HCT116 (cell line): ENCODE data around the gene MAD2L1.

Source experiments
- CTCF ChIP-seq, 3 experiments: fragments of 200-600 bp in 1 of 3; sonication (generic) in 1 of 3; IDR thresholded peaks in 2 of 3; conservative IDR thresholded peaks in 1 of 3; 2 replicates each; pipeline ENCODE4 v1.5.1; 2012 to 2017; ENCODE audit warnings: low read depth in 2 of 3, low read length in 2 of 3, antibody characterized with exemption in 1 of 3, borderline replicate concordance in 1 of 3, control low read depth in 1 of 3, mild to moderate bottlenecking in 1 of 3, mixed read lengths in 1 of 3, mixed run types in 1 of 3, moderate library complexity in 1 of 3; ENCODE audit not compliant: insufficient read depth in 1 of 3
- EZH2 ChIP-seq: fragments of 200-600 bp; sonication (generic); IDR thresholded peaks from 2 replicates; pipeline ENCODE4 v1.6.1; 2017; ENCODE audit warnings: antibody characterized with exemption, mixed run types
- MAX ChIP-seq: IDR thresholded peaks from 2 replicates; pipeline ENCODE4 v1.6.1; 2012
- POLR2A ChIP-seq: IDR thresholded peaks from 2 replicates; pipeline ENCODE4 v1.7.0; 2011; ENCODE audit warnings: borderline replicate concordance; ENCODE audit not compliant: insufficient read depth, insufficient read length; ENCODE audit errors: extremely low read depth
- POLR2AphosphoS5 ChIP-seq: IDR thresholded peaks from 2 replicates; pipeline ENCODE4 v1.6.1; 2011; ENCODE audit warnings: mild to moderate bottlenecking, low read depth, low read length, moderate library complexity
- RAD21 ChIP-seq: IDR thresholded peaks from 2 replicates; pipeline ENCODE4 v1.6.1; 2012; ENCODE audit warnings: low read depth, mild to moderate bottlenecking
- SIN3A ChIP-seq: IDR thresholded peaks from 2 replicates; pipeline ENCODE4 v1.6.1; 2012; ENCODE audit warnings: low read depth
- SP1 ChIP-seq: IDR thresholded peaks from 2 replicates; pipeline ENCODE4 v1.6.1; 2012; ENCODE audit warnings: low read depth
- TCF7L2 ChIP-seq: IDR thresholded peaks from 2 replicates; pipeline ENCODE4 v1.7.0; 2011; ENCODE audit warnings: borderline replicate concordance, inconsistent platforms; ENCODE audit not compliant: insufficient read depth, insufficient read length; ENCODE audit errors: extremely low read depth
- YY1 ChIP-seq: IDR thresholded peaks from 2 replicates; pipeline ENCODE4 v1.6.1; 2011; ENCODE audit warnings: low read length, low read depth, moderate library complexity, mild to moderate bottlenecking; ENCODE audit not compliant: insufficient replicate concordance; ENCODE audit errors: extremely low read depth
- ZFX ChIP-seq: fragments of 450-650 bp; IDR thresholded peaks from 2 replicates; pipeline ENCODE4 v1.6.1; 2017
- ZNF274 ChIP-seq: fragments of 200-500 bp; sonication (Bioruptor generic); IDR thresholded peaks from 2 replicates; pipeline ENCODE4 v1.6.1; 2014; ENCODE audit warnings: mild to moderate bottlenecking, low read depth, low read length, inconsistent platforms

DNA sequence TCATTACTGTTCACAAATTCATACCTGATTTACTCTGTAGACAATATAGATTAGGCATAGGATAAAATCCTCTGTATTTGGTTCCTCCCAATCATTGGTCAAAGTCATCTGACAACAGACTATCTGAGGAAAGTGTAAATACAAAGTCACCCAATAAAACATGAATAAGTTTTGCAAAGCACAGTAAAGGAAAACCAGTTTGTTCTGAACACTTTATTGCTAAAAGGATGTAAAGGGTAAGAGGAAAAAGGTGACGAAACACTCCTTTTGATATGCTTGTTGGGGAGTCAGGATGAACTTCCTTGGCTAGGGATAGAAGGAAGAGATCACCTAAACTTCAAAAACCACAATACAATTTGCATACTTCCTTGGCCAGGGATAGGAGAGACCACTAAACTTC, 10.9 kb downstream of the MAD2L1 start:
- TF ChIP-seq POLR2A (no peak), CTCF (IDR thresholded peaks at IDR 0.05 in 2 of 3, conservative IDR thresholded peaks at IDR 0.05 in 1 of 3; ENCODE audit: borderline replicate concordance in 1 of 3, insufficient read depth in 1 of 3, low read depth in 2 of 3, low read length in 2 of 3) (no peak), MAX (no peak), EZH2 (no peak), ZNF274 (no peak), ZFX (no peak), SP1 (no peak), POLR2AphosphoS5 (no peak), TCF7L2 (no peak), YY1 (no peak), SIN3A (no peak), RAD21 (no peak)
